ENCODE results near the gene LIPE. TPM values are rescaled to one million over a fixed set of nuclear protein-coding genes. Genes with fewer than 3 reads are reported as not detected.

LIPE gene
- total RNA-seq, 1 donor from 2014 or later, result 38.5 TPM

GRCh38 chr19:42386974-42387707 lies 40.0 kb downstream of the LIPE start:
- intact Hi-C loops (cut with micrococcal nuclease), result loop anchor here (1.0 to 2.0 kb wide), 2 partner anchors 9 to 46 kb away; no protein-coding TSS in a partner anchor
- H3K27me3 Mint-ChIP-seq (ENCODE audit: insufficient read depth), result peaks cover 35% of the 10 kb centered on the region
- no peak overlapping the region for H3K27ac Mint-ChIP-seq
- DNase-seq (ENCODE audit: low spot score), result peak; percentile 57
- peak overlapping the region; percentile 21 for H3K4me3 Mint-ChIP-seq
- no peaks in the 10 kb centered on the region for H3K9me3 Mint-ChIP-seq
- no peaks in the 10 kb centered on the region for H3K36me3 Mint-ChIP-seq (ENCODE audit: low read depth)
- peaks cover 6% of the 10 kb centered on the region for H3K4me1 Mint-ChIP-seq (ENCODE audit: low read depth)

- H3K4me3 Mint-ChIP-seq, result no peak overlapping the region
Observed at GRCh38 chr19:42380155-42380554, 47.0 kb downstream of the LIPE start.

GRCh38 chr19:42378225-42379215 lies 48.7 kb downstream of the LIPE start:
- H3K27me3 Mint-ChIP-seq (ENCODE audit: insufficient read depth), result peaks cover 5% of the 10 kb centered on the region
- intact Hi-C loops (cut with micrococcal nuclease), result no loop called here
- no peak for DNase-seq (ENCODE audit: low spot score)
- H3K4me3 Mint-ChIP-seq, result no peak overlapping the region
- no peak overlapping the region for H3K27ac Mint-ChIP-seq
- no peaks in the 10 kb centered on the region for H3K9me3 Mint-ChIP-seq
- no peaks in the 10 kb centered on the region for H3K4me1 Mint-ChIP-seq (ENCODE audit: low read depth)
- H3K36me3 Mint-ChIP-seq (ENCODE audit: low read depth), result no peaks in the 10 kb centered on the region

More at GRCh38 chr19:42380155-42380554, 47.0 kb downstream of the LIPE start:
- no peak overlapping the region for H3K27ac Mint-ChIP-seq
- peaks cover 5% of the 10 kb centered on the region for H3K27me3 Mint-ChIP-seq (ENCODE audit: insufficient read depth)
- no peak for DNase-seq (ENCODE audit: low spot score)
- no peaks in the 10 kb centered on the region for H3K9me3 Mint-ChIP-seq
- H3K36me3 Mint-ChIP-seq (ENCODE audit: low read depth), result no peaks in the 10 kb centered on the region
- intact Hi-C loops (cut with micrococcal nuclease), result no loop called here
- H3K4me1 Mint-ChIP-seq (ENCODE audit: low read depth), result no peaks in the 10 kb centered on the region

GRCh38 chr19:42376177-42376555 lies 51.0 kb downstream of the LIPE start:
- Mint-ChIP-seq H3K36me3 (ENCODE audit: low read depth) (no peaks in the 10 kb centered on the region), H3K9me3 (no peaks in the 10 kb centered on the region), H3K27me3 (ENCODE audit: insufficient read depth) (no peaks in the 10 kb centered on the region), H3K27ac (no peak overlapping the region), H3K4me3 (no peak overlapping the region), H3K4me1 (ENCODE audit: low read depth) (no peaks in the 10 kb centered on the region)
- DNase-seq (ENCODE audit: low spot score), result no peak
- intact Hi-C loops (cut with micrococcal nuclease), result no loop called here

GRCh38 chr19:42375415-42376176 lies 51.6 kb downstream of the LIPE start:
- Mint-ChIP-seq H3K36me3 (ENCODE audit: low read depth) (no peaks in the 10 kb centered on the region), H3K4me1 (ENCODE audit: low read depth) (no peaks in the 10 kb centered on the region), H3K27ac (no peak overlapping the region), H3K4me3 (no peak overlapping the region), H3K9me3 (no peaks in the 10 kb centered on the region), H3K27me3 (ENCODE audit: insufficient read depth) (no peaks in the 10 kb centered on the region)
- DNase-seq (ENCODE audit: low spot score), result no peak
- intact Hi-C loops (cut with micrococcal nuclease), result no loop called here

GRCh38 chr19:42374826-42375376 lies 52.3 kb downstream of the LIPE start:
- Mint-ChIP-seq H3K27me3 (ENCODE audit: insufficient read depth) (no peaks in the 10 kb centered on the region), H3K4me3 (no peak overlapping the region), H3K27ac (no peak overlapping the region), H3K4me1 (ENCODE audit: low read depth) (no peaks in the 10 kb centered on the region), H3K9me3 (no peaks in the 10 kb centered on the region), H3K36me3 (ENCODE audit: low read depth) (no peaks in the 10 kb centered on the region)
- intact Hi-C loops (cut with micrococcal nuclease), result no loop called here
- DNase-seq (ENCODE audit: low spot score), result no peak

- no peak overlapping the region for H3K27ac Mint-ChIP-seq
- no peaks in the 10 kb centered on the region for H3K9me3 Mint-ChIP-seq
- peaks cover 1% of the 10 kb centered on the region for H3K27me3 Mint-ChIP-seq (ENCODE audit: insufficient read depth)
- intact Hi-C loops (cut with micrococcal nuclease), result no loop called here
- no peak overlapping the region for H3K4me3 Mint-ChIP-seq
- DNase-seq (ENCODE audit: low spot score), result no peak
- H3K4me1 Mint-ChIP-seq (ENCODE audit: low read depth), result no peaks in the 10 kb centered on the region
- H3K36me3 Mint-ChIP-seq (ENCODE audit: low read depth), result no peaks in the 10 kb centered on the region
Observed at GRCh38 chr19:42370626-42371175, 56.5 kb downstream of the LIPE start.

GRCh38 chr19:42370068-42370520 lies 57.1 kb downstream of the LIPE start:
- Mint-ChIP-seq H3K36me3 (ENCODE audit: low read depth) (no peaks in the 10 kb centered on the region), H3K4me3 (no peak overlapping the region), H3K9me3 (no peaks in the 10 kb centered on the region), H3K4me1 (ENCODE audit: low read depth) (no peaks in the 10 kb centered on the region), H3K27me3 (ENCODE audit: insufficient read depth) (peaks cover 1% of the 10 kb centered on the region), H3K27ac (no peak overlapping the region)
- intact Hi-C loops (cut with micrococcal nuclease), result no loop called here
- no peak for DNase-seq (ENCODE audit: low spot score)

- intact Hi-C loops (cut with micrococcal nuclease), result no loop called here
- Mint-ChIP-seq H3K27me3 (ENCODE audit: insufficient read depth) (peaks cover 1% of the 10 kb centered on the region), H3K4me1 (ENCODE audit: low read depth) (no peaks in the 10 kb centered on the region), H3K4me3 (no peak overlapping the region), H3K27ac (no peak overlapping the region), H3K9me3 (no peaks in the 10 kb centered on the region), H3K36me3 (ENCODE audit: low read depth) (no peaks in the 10 kb centered on the region)
- DNase-seq (ENCODE audit: low spot score), result no peak
Observed at GRCh38 chr19:42369433-42370067, 57.6 kb downstream of the LIPE start.

- no peak overlapping the region for H3K27ac Mint-ChIP-seq
- no peaks in the 10 kb centered on the region for H3K4me1 Mint-ChIP-seq (ENCODE audit: low read depth)
- H3K36me3 Mint-ChIP-seq (ENCODE audit: low read depth), result peaks cover 1% of the 10 kb centered on the region
- DNase-seq (ENCODE audit: low spot score), result no peak
- H3K9me3 Mint-ChIP-seq, result peaks cover 7% of the 10 kb centered on the region
- H3K4me3 Mint-ChIP-seq, result no peak overlapping the region
- peaks cover 1% of the 10 kb centered on the region for H3K27me3 Mint-ChIP-seq (ENCODE audit: insufficient read depth)
- intact Hi-C loops (cut with micrococcal nuclease), result no loop called here
Observed at GRCh38 chr19:42368765-42369164, 58.4 kb downstream of the LIPE start.

- H3K27ac Mint-ChIP-seq, result no peak overlapping the region
- DNase-seq (ENCODE audit: low spot score), result no peak
- H3K9me3 Mint-ChIP-seq, result peaks cover 11% of the 10 kb centered on the region
- H3K36me3 Mint-ChIP-seq (ENCODE audit: low read depth), result peaks cover 5% of the 10 kb centered on the region
- H3K4me1 Mint-ChIP-seq (ENCODE audit: low read depth), result no peaks in the 10 kb centered on the region
- intact Hi-C loops (cut with micrococcal nuclease), result no loop called here
- H3K27me3 Mint-ChIP-seq (ENCODE audit: insufficient read depth), result peaks cover 1% of the 10 kb centered on the region
- H3K4me3 Mint-ChIP-seq, result no peak overlapping the region
Observed at GRCh38 chr19:42368360-42368759, 58.8 kb downstream of the LIPE start.

- Mint-ChIP-seq H3K9me3 (peaks cover 11% of the 10 kb centered on the region), H3K27me3 (ENCODE audit: insufficient read depth) (peaks cover 1% of the 10 kb centered on the region), H3K4me3 (no peak overlapping the region), H3K36me3 (ENCODE audit: low read depth) (peaks cover 5% of the 10 kb centered on the region), H3K4me1 (ENCODE audit: low read depth) (no peaks in the 10 kb centered on the region), H3K27ac (no peak overlapping the region)
- intact Hi-C loops (cut with micrococcal nuclease), result no loop called here
- no peak for DNase-seq (ENCODE audit: low spot score)
Observed at GRCh38 chr19:42367929-42368328, 59.3 kb downstream of the LIPE start.
